Natural killer cell (primary cell): ENCODE results near the gene KCTD11. TPM values are rescaled to one million over a fixed set of nuclear protein-coding genes. Genes with fewer than 3 reads are reported as not detected.

ENCODE experiments used
- ATAC-seq, 3 donors: fragments of 150-1000 bp in 2 of 3; fragments of 200-7000 bp in 1 of 3; cut with Tn5 transposase; 1 replicate in 1 of 3; 2 replicates in 2 of 3; pipeline ENCODE4 v1.10.0; 2021; ENCODE audit warnings: mild to moderate bottlenecking in 2 of 3, moderate library complexity in 2 of 3
- DNase-seq, 2 donors: peaks; one replicate each; pipeline versions ENCODE4 v3.0.0 to v3.0.0-alpha.2; 2013 to 2021; ENCODE audit warnings: mixed read lengths in 1 of 2
- H3K27ac ChIP-seq: one replicate; pipeline ENCODE4 v1.5.1; 2013; ENCODE audit warnings: mild to moderate bottlenecking, low read length
- H3K27me3 ChIP-seq: one replicate; pipeline ENCODE4 v1.6.1; 2013; ENCODE audit warnings: low read length; ENCODE audit not compliant: control insufficient read depth, insufficient read depth
- H3K36me3 ChIP-seq: one replicate; pipeline ENCODE4 v1.6.1; 2013; ENCODE audit warnings: low read length; ENCODE audit not compliant: control insufficient read depth, insufficient read depth
- H3K4me1 ChIP-seq: one replicate; pipeline ENCODE4 v1.6.1; 2013; ENCODE audit warnings: low read length; ENCODE audit not compliant: control insufficient read depth, insufficient read depth
- H3K4me3 ChIP-seq: one replicate; pipeline ENCODE4 v1.5.1; 2013; ENCODE audit warnings: low read length
- H3K9me3 ChIP-seq: one replicate; pipeline ENCODE4 v1.6.1; 2013; ENCODE audit warnings: low read length; ENCODE audit not compliant: control insufficient read depth, insufficient read depth
- H3K27ac Mint-ChIP-seq, 2 donors: one replicate each; pipeline ENCODE4 v1.8.0; 2022; ENCODE audit warnings: mild to moderate bottlenecking in 2 of 2, mixed read lengths in 2 of 2, moderate library complexity in 1 of 2
- H3K27me3 Mint-ChIP-seq, 2 donors: one replicate each; pipeline ENCODE4 v1.8.0; 2022; ENCODE audit warnings: low read depth in 2 of 2, mixed read lengths in 2 of 2
- H3K36me3 Mint-ChIP-seq: one replicate; pipeline ENCODE4 v1.8.0; 2022; ENCODE audit warnings: mixed read lengths
- H3K4me1 Mint-ChIP-seq, 2 donors: one replicate each; pipeline ENCODE4 v1.8.0; 2022; ENCODE audit warnings: mixed read lengths in 2 of 2
- H3K4me3 Mint-ChIP-seq: one replicate; pipeline ENCODE4 v1.8.0; 2022; ENCODE audit warnings: mild to moderate bottlenecking, moderate library complexity, mixed read lengths
- H3K9me3 Mint-ChIP-seq, 2 donors: one replicate each; pipeline ENCODE4 v1.8.0; 2022; ENCODE audit warnings: mixed read lengths in 2 of 2
- WGBS: methylation state at CpG from one replicate; pipeline ENCODE4 v1.1.7; 2013; ENCODE audit warnings: missing lambda C conversion rate; ENCODE audit not compliant: insufficient coverage; 5-methylcytosine and 5-hydroxymethylcytosine counted together
- intact Hi-C: fragments of 100-400 bp; cut with micrococcal nuclease; formaldehyde crosslinking; loops from one replicate; pipeline ENCODE4 v1.14.2; 2022
- total RNA-seq, 4 donors: library from RNA; stranded (reverse); fragments of 120-200 nt in 1 of 4; gene quantifications; one replicate each; pipeline versions ENCODE4 v1.2.3 to v1.2.4, GENCODE V29; 2013 to 2022
- TF ChIP-seq, protein P1 (sequence below): fragments of 200-600 bp; IDR thresholded peaks from one replicate; pipeline ENCODE4 v1.8.0; 2022; ENCODE audit warnings: antibody characterized with exemption

Gene KCTD11
- total RNA-seq, 3 donors from 2014 or later (not counting 1 experiment from before 2014, with no cell fraction given): 5.6 to 9.7 (median 8.3) TPM

DNA sequence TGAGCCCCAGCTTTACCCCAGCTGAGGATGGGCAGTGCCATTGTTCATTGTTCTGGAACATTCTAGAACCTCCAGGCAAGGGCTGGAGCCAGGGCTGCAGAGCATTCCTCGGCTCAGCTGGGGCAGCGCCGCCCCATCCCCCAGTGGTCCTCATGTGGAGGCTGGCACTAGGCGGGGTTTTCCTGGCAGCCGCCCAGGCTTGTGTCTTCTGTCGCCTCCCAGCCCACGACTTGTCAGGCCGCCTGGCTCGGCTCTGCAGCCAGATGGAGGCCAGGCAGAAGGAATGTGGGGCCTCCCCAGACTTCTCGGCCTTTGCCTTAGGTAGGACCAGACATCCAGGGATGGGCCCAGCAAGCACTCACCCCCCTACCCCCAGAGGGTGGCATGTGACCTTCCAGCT lies 3.1 kb downstream of the KCTD11 start, which contains the start of gene TMEM95:
TMEM95 (plus strand) TSS at position 104 of the 400 bp plus-strand sequence; CDS start at position 153, 49 bp downstream.
- peaks cover 45% of the 10 kb centered on the region for H3K4me1 ChIP-seq
- Mint-ChIP-seq H3K27ac (peak within 1 kb of the TSS in 1 of 2 donors; percentile 69), H3K27me3 (no peaks in the 10 kb centered on the region), H3K4me1 (peaks cover 9 to 33% of the 10 kb centered on the region in 2 donors), H3K4me3 (peak within 1 kb of the TSS; percentile 13), H3K36me3 (no peaks in the 10 kb centered on the region), H3K9me3 (no peaks in the 10 kb centered on the region)
- whole genome bisulfite sequencing: 86% methylated on average over 10 of the region's 10 CpGs
- no peaks in the 10 kb centered on the region for H3K27me3 ChIP-seq
- no peak within 1 kb of the TSS for H3K27ac ChIP-seq
- no peak for DNase-seq
- TF ChIP-seq, protein P1, sequence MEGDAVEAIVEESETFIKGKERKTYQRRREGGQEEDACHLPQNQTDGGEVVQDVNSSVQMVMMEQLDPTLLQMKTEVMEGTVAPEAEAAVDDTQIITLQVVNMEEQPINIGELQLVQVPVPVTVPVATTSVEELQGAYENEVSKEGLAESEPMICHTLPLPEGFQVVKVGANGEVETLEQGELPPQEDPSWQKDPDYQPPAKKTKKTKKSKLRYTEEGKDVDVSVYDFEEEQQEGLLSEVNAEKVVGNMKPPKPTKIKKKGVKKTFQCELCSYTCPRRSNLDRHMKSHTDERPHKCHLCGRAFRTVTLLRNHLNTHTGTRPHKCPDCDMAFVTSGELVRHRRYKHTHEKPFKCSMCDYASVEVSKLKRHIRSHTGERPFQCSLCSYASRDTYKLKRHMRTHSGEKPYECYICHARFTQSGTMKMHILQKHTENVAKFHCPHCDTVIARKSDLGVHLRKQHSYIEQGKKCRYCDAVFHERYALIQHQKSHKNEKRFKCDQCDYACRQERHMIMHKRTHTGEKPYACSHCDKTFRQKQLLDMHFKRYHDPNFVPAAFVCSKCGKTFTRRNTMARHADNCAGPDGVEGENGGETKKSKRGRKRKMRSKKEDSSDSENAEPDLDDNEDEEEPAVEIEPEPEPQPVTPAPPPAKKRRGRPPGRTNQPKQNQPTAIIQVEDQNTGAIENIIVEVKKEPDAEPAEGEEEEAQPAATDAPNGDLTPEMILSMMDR: no peak
- no peaks in the 10 kb centered on the region for H3K9me3 ChIP-seq
- no peak for ATAC-seq
- H3K36me3 ChIP-seq: no peaks in the 10 kb centered on the region
- H3K4me3 ChIP-seq: no peak within 1 kb of the TSS
- intact Hi-C loops: loop anchor here (10.0 kb wide), 1 partner anchor 330 kb away; the partner anchor contains the start of genes TP53 and WRAP53

GRCh38 chr17:7355573-7355972 lies 3.6 kb downstream of the KCTD11 start:
- WGBS: 89% methylated on average over 8 of the region's 8 CpGs
- Mint-ChIP-seq H3K27ac (peak overlapping the region in 1 of 2 donors; percentile 52), H3K36me3 (no peaks in the 10 kb centered on the region), H3K4me3 (no peak overlapping the region), H3K9me3 (no peaks in the 10 kb centered on the region), H3K4me1 (peaks cover 9 to 33% of the 10 kb centered on the region in 2 donors), H3K27me3 (no peaks in the 10 kb centered on the region)
- Histone ChIP-seq H3K36me3 (no peaks in the 10 kb centered on the region), H3K4me3 (no peak overlapping the region), H3K27ac (no peak overlapping the region), H3K27me3 (no peaks in the 10 kb centered on the region), H3K4me1 (peaks cover 45% of the 10 kb centered on the region), H3K9me3 (no peaks in the 10 kb centered on the region)
- TF ChIP-seq, protein P1: no peak
- no peak for DNase-seq
- intact Hi-C loops: loop anchor here (10.0 kb wide), 1 partner anchor 329 kb away; the partner anchor contains the start of genes TP53 and WRAP53
- no peak for ATAC-seq

DNA sequence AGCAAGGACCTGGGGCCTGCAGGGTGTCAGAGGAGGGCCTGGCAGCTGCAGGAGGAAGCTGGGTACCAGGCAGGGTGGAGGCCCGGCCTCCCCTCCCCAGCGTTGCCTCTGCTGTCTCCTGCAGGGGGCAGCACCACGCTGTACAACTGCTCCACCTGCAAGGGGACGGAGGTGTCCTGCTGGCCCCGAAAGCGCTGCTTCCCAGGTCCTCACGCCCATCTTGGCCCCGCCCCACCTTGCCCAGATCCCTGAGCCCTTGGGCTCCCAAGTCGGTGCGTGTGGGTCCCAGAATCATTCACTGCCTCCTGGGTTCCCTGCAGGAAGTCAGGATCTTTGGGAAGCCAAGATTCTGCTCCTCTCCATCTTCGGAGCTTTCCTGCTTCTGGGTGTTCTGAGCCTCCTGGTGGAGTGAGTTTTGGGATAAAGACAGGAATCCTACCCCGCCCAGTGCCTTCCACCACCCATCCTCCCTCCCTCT lies 4.1 kb downstream of the KCTD11 start:
- intact Hi-C loops: loop anchor here (1.0 to 10.0 kb wide), 2 partner anchors 205 to 329 kb away; partner anchors contain the start of genes SENP3, TP53 and WRAP53
- WGBS: under 1% methylated on average over 10 of the region's 12 CpGs
- Histone ChIP-seq H3K4me3 (no peak overlapping the region), H3K27me3 (no peaks in the 10 kb centered on the region), H3K4me1 (peaks cover 41% of the 10 kb centered on the region), H3K9me3 (no peaks in the 10 kb centered on the region), H3K27ac (no peak overlapping the region), H3K36me3 (no peaks in the 10 kb centered on the region)
- Mint-ChIP-seq H3K36me3 (no peaks in the 10 kb centered on the region), H3K27me3 (no peaks in the 10 kb centered on the region), H3K27ac (peak overlapping the region in 1 of 2 donors; percentile 52), H3K4me1 (peaks cover 9 to 33% of the 10 kb centered on the region in 2 donors), H3K9me3 (no peaks in the 10 kb centered on the region), H3K4me3 (no peak overlapping the region)
- TF ChIP-seq, protein P1: peak; percentile 91
- peak; percentile 46 to 80 (median 54) for ATAC-seq
- peak; percentile 76 to 91 for DNase-seq
